DND-41 (cell line): ENCODE results near the gene HES3.

ENCODE experiments used
- CTCF ChIP-seq: IDR thresholded peaks from 2 replicates; pipeline ENCODE4 v1.5.1; 2012; ENCODE audit warnings: borderline replicate concordance, low read length, moderate library complexity, mild to moderate bottlenecking; ENCODE audit not compliant: poor library complexity, severe bottlenecking; ENCODE audit errors: extremely low read depth
- EZH2 ChIP-seq: IDR thresholded peaks from 3 replicates; pipeline ENCODE4 v1.6.1; 2012; ENCODE audit warnings: borderline replicate concordance, low read depth, mild to moderate bottlenecking, moderate library complexity, low read length, inconsistent platforms; ENCODE audit not compliant: severe bottlenecking

DNA sequence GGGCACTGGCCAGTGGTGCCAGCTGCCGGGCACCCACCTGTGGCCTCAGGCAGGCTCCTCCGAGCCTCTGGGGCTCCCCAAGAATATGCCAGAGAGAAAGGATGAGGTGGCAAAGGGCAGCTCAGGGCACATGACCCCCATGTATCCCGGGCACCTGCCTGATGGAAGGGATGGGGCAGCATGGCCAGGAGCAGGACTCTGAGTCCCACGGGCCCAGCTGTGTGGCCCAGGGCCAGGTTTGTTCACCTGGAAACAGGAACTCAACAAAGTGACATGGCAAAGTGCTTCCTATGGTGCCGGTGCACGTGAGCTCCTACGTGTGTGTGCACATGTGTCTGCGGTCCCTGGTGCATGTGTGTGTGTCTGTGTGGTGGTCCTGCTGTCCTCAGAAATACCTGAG lies 26.4 kb downstream of the HES3 start:
- TF ChIP-seq CTCF (no peak), EZH2 (no peak)
